Thoracic aorta endothelial cell (primary cell): ENCODE results near the gene GABRA6. TPM values are rescaled to one million over a fixed set of nuclear protein-coding genes. Genes with fewer than 3 reads are reported as not detected.

Experiments
- total RNA-seq: library from RNA; depleted of rRNA; stranded (reverse); fragments of >200 nt; gene quantifications from 2 replicates; pipeline ENCODE4 v1.2.3, GENCODE V29; 2012

The GABRA6 gene
- 0.66 and 1.1 TPM in 2 replicates for total RNA-seq

DNA sequence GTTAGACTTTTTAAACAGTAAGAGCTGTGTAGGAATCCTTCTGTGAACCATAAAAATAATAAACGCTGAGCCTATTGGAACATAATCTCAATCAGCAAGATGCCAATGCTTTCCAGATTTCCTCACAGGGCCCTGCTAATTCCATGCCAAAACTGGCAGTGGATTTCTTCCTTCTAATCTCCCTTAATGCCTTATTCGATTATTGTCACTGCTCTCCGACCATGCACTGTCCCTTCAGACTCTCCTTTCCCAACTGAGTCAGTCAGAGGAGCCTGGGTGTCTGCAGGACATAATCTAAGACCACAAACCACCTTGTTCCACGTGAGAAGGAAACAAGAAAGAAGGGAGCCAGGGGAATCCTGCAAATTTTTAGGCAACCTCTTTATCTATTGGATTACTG, at the start of gene GABRA6:
TSS of gene GABRA6 (plus strand) at position 261 of the 400 bp plus-strand sequence. CDS start 269 bp downstream, outside the sequence.

Other genes with a start within 250 kb of the GABRA6 start
- not detected in 2 replicates for gene GABRB2, start 139.0 kb upstream of the GABRA6 start, total RNA-seq
- gene GABRA1, start 162.4 kb downstream of the GABRA6 start, total RNA-seq: not detected in 2 replicates